Subcutaneous abdominal adipose tissue (tissue), 5 donors: Measurements from ENCODE around the gene HMOX1.
"Not testable (repeated sequence)": the region's sequence is repeated elsewhere in the genome, so short reads cannot be mapped to it uniquely, and the experiment has no call there.

ENCODE experiments used
- H3K27ac ChIP-seq: one replicate; pipeline ENCODE4 v1.7.0; 2013; ENCODE audit warnings: low read depth, mild to moderate bottlenecking, inconsistent platforms, low read length, moderate library complexity
- H3K27me3 ChIP-seq, 5 donors: one replicate each; pipeline ENCODE4 v1.7.0; 2013; ENCODE audit warnings: low read length in 5 of 5, inconsistent platforms in 1 of 5; ENCODE audit not compliant: control insufficient read depth in 5 of 5, insufficient read depth in 4 of 5
- H3K36me3 ChIP-seq, 5 donors: one replicate each; pipeline ENCODE4 v1.7.0; 2013; ENCODE audit warnings: low read length in 5 of 5; ENCODE audit not compliant: control insufficient read depth in 5 of 5, insufficient read depth in 5 of 5
- H3K4me1 ChIP-seq, 5 donors: one replicate each; pipeline ENCODE4 v1.7.0; 2013; ENCODE audit warnings: low read length in 5 of 5, mild to moderate bottlenecking in 3 of 5, moderate library complexity in 1 of 5; ENCODE audit not compliant: control insufficient read depth in 5 of 5, insufficient read depth in 5 of 5
- H3K4me3 ChIP-seq, 5 donors: one replicate each; pipeline ENCODE4 v1.7.0; 2013; ENCODE audit warnings: low read length in 5 of 5, low read depth in 1 of 5
- H3K9ac ChIP-seq, 5 donors: one replicate each; pipeline ENCODE4 v1.7.0; 2013; ENCODE audit warnings: low read length in 5 of 5, mild to moderate bottlenecking in 4 of 5, moderate library complexity in 3 of 5
- H3K9me3 ChIP-seq, 5 donors: one replicate each; pipeline ENCODE4 v1.7.0; 2013; ENCODE audit warnings: low read length in 5 of 5; ENCODE audit not compliant: control insufficient read depth in 5 of 5
- donor health status: healthy.
- donor health status: healthy.
- donor health status: healthy.
- donor health status: healthy.
- donor health status: healthy.

HMOX1 gene

GRCh38 chr22:35363566-35364086, 17.3 kb upstream of the HMOX1 start:
- Histone ChIP-seq H3K36me3 (no peaks in the 10 kb centered on the region), H3K27ac (no peak overlapping the region), H3K27me3 (no peaks in the 10 kb centered on the region), H3K4me1 (peaks cover 0 to 17% (median 0%) of the 10 kb centered on the region in 5 donors), H3K9me3 (no peaks in the 10 kb centered on the region), H3K9ac (no peak overlapping the region), H3K4me3 (no peak overlapping the region)

GRCh38 chr22:35364230-35364629, 16.7 kb upstream of the HMOX1 start:
- not testable (repeated sequence) for H3K4me3 ChIP-seq, H3K9me3 ChIP-seq, H3K27me3 ChIP-seq, H3K27ac ChIP-seq, H3K36me3 ChIP-seq, H3K9ac ChIP-seq
- peaks cover 0 to 17% (median 0%) of the 10 kb centered on the region in 5 donors for H3K4me1 ChIP-seq

DNA sequence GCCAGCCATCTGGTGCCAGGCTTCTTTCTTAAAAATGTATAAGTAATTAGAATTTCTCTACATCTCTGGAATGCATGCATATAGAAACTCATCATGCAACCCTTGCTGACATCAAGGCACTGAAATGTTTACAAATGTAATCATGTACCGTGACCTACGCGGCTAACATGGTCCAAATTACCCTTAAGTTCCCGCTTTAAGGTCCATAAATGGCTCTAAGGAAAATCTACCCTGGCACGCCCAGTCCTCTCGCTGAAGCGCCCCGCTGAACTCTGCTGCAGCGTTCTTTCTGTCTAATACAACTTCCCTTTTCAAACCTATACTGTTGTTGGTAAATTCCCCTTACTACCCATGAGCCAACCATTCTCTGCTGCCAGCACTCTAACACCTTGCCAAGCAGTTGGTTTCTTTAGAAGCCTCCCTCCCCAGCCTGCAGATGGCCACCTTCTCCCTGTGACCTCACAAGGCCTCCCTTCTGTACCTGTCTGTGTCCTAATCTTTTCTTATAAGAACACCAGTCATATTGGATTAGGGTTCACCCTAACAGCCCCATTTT, 13.5 kb upstream of the HMOX1 start:
- Histone ChIP-seq H3K9ac (no peak overlapping the region), H3K27ac (no peak overlapping the region), H3K9me3 (no peaks in the 10 kb centered on the region), H3K4me1 (peaks cover 2 to 25% (median 12%) of the 10 kb centered on the region in 5 donors), H3K4me3 (no peak overlapping the region), H3K27me3 (no peaks in the 10 kb centered on the region), H3K36me3 (no peaks in the 10 kb centered on the region)

- no peaks in the 10 kb centered on the region for H3K27me3 ChIP-seq
- no peak overlapping the region for H3K4me3 ChIP-seq
- no peaks in the 10 kb centered on the region for H3K36me3 ChIP-seq
- H3K27ac ChIP-seq, result no peak overlapping the region
- H3K9me3 ChIP-seq, result no peaks in the 10 kb centered on the region
- H3K9ac ChIP-seq, result no peak overlapping the region
- H3K4me1 ChIP-seq, result peaks cover 2 to 24% (median 12%) of the 10 kb centered on the region in 5 donors
Measured at GRCh38 chr22:35368386-35368785, 12.5 kb upstream of the HMOX1 start.

- peaks cover 2 to 19% (median 9%) of the 10 kb centered on the region in 5 donors for H3K4me1 ChIP-seq
- peak overlapping the region; percentile 5 for H3K27ac ChIP-seq
- no peaks in the 10 kb centered on the region for H3K27me3 ChIP-seq
- no peaks in the 10 kb centered on the region for H3K36me3 ChIP-seq
- H3K9me3 ChIP-seq, result no peaks in the 10 kb centered on the region
- H3K9ac ChIP-seq, result no peak overlapping the region
- no peak overlapping the region for H3K4me3 ChIP-seq
Measured at GRCh38 chr22:35369996-35370395, 10.9 kb upstream of the HMOX1 start.

DNA sequence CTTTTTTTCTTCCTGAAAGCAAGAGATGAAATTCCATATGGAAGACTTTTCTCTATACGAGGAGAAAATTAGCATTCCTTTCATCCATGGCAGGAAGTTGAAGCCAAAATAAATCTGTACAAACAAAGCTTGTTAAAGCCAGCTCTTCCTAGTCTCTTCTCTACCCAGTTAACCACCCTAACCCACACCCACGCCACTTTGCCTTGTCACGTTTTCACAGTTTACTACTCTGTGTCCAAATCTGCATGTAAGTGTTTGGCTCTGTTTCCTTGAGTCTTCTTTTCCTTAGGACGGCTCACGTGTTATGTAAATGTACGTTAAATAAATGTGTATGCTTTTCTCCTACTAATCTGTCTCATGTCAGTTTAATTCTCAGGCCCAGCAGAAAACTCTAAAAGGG, 7.1 kb upstream of the HMOX1 start:
- Histone ChIP-seq H3K27me3 (peaks cover 0 to 3% (median 0%) of the 10 kb centered on the region in 5 donors), H3K27ac (peak overlapping the region; percentile 99)

DNA sequence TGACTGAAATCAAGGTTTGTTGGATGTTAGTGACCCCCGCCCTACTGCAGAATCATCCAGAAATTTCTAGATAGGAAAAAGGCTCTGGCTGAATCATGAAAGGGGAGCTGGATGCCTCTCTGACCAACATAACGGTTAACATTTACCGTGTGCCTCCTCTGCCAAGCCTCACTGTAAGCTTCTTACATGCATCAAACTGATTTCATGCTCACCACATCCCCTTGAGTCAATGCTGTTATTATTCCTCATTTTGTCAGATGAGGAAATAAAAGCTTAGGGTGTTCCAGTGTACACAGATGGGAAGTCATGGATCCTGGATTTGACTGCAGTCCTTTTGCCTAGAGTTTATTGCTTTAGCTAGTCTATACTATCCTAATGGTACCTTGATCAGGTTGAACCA, 5.9 kb upstream of the HMOX1 start:
- peak overlapping the region; percentile 99 for H3K27ac ChIP-seq
- peaks cover 0 to 3% (median 0%) of the 10 kb centered on the region in 5 donors for H3K27me3 ChIP-seq
- no peaks in the 10 kb centered on the region for H3K36me3 ChIP-seq
- peaks cover 10 to 56% (median 53%) of the 10 kb centered on the region in 5 donors for H3K4me1 ChIP-seq
- H3K9me3 ChIP-seq, result peaks cover 0 to 2% (median 0%) of the 10 kb centered on the region in 5 donors
- no peak overlapping the region for H3K4me3 ChIP-seq
- H3K9ac ChIP-seq, result no peak overlapping the region

More for the DNA sequence above, 7.1 kb upstream of the HMOX1 start:
- no peak overlapping the region for H3K4me3 ChIP-seq
- H3K4me1 ChIP-seq, result peaks cover 10 to 46% (median 45%) of the 10 kb centered on the region in 5 donors
- peaks cover 0 to 2% (median 0%) of the 10 kb centered on the region in 5 donors for H3K9me3 ChIP-seq
- H3K36me3 ChIP-seq, result no peaks in the 10 kb centered on the region
- no peak overlapping the region for H3K9ac ChIP-seq

- Histone ChIP-seq H3K9me3 (peaks cover 0 to 2% (median 0%) of the 10 kb centered on the region in 5 donors), H3K36me3 (no peaks in the 10 kb centered on the region), H3K4me3 (no peak overlapping the region), H3K9ac (no peak overlapping the region), H3K27me3 (peaks cover 0 to 3% (median 0%) of the 10 kb centered on the region in 5 donors), H3K4me1 (peaks cover 11 to 61% (median 58%) of the 10 kb centered on the region in 5 donors), H3K27ac (peak overlapping the region; percentile 99)
Measured at GRCh38 chr22:35375526-35375925, 5.4 kb upstream of the HMOX1 start.

GRCh38 chr22:35376728-35377472, 4.0 kb upstream of the HMOX1 start:
- H3K9me3 ChIP-seq, result peaks cover 0 to 2% (median 0%) of the 10 kb centered on the region in 5 donors
- peak overlapping the region; percentile 47 to 60 (median 57) for H3K9ac ChIP-seq
- H3K4me3 ChIP-seq, result peak overlapping the region in 2 of 5 donors; percentile 4 to 26
- H3K36me3 ChIP-seq, result no peaks in the 10 kb centered on the region
- peaks cover 0 to 3% (median 0%) of the 10 kb centered on the region in 5 donors for H3K27me3 ChIP-seq
- H3K27ac ChIP-seq, result peak overlapping the region; percentile 99
- peaks cover 11 to 73% (median 69%) of the 10 kb centered on the region in 5 donors for H3K4me1 ChIP-seq

DNA sequence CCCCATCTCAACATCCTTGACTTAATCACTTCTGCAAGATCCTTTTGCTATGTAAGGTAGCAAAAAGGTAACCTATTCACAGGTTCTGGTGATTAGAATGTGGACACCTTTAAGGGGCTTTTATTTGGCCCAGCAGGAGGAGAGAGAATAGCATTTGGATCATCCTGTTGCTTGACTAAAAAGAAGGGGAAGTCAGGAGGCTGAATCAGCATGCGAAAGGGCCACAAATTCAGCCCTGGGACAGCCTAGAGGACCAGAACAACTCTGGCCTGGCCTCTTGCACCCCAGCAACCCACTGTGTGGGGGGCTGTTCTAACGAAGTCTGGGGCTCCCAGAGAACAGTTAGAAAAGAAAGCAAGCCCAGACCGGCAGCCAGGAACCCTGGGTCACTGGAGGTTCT, 3.2 kb upstream of the HMOX1 start:
- Histone ChIP-seq H3K9ac (peak overlapping the region; percentile 17 to 62 (median 60)), H3K27ac (peak overlapping the region; percentile 99), H3K36me3 (no peaks in the 10 kb centered on the region), H3K4me3 (no peak overlapping the region), H3K9me3 (peaks cover 0 to 2% (median 0%) of the 10 kb centered on the region in 5 donors), H3K4me1 (peaks cover 11 to 75% (median 67%) of the 10 kb centered on the region in 5 donors), H3K27me3 (peaks cover 0 to 3% (median 0%) of the 10 kb centered on the region in 5 donors)
